ENCODE results near the gene ERICH4. TPM values are rescaled to one million over a fixed set of nuclear protein-coding genes. Genes with fewer than 3 reads are reported as not detected.

ERICH4 gene
- total and polyA plus RNA-seq, 2 of the 8 experiments (the other 6 are each of a cell fraction or from before 2014, with no cell fraction given): not detected

DNA sequence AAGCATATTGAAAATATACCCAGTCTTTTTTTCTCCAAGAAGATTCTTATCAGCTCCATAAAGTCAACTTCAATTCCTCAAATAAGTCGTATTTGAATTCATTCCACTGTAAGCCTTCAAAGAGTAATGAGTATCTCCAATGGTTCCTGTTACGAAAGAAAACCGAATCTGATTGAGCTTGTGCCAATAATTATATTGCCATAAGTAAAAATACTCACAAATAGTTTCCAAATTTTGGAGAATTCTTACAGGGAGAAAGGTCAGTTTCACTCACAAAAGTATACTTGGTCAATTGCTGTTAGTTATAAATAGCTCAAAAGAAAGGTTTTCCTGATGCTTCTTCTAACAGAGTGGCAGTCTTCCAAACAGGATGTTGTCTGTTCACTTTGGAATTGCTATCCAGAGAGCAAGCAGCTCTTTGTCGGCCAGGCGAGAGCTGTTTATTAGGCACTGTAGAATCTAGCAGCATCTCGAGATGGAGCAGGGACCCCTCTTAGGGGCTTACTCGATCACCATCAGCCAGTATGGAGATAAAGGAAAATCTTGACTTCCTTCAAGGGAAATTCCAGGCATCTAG lies 13.5 kb downstream of the ERICH4 start:
- no peak overlapping the region for H3K23ac ChIP-seq (ENCODE audit: insufficient read length)
- no peak overlapping the region for H3K4me2 ChIP-seq (ENCODE audit: insufficient read depth in 1 of 2, low read depth in 2 of 2, low read length in 2 of 2)
- CTCF ChIA-PET (ENCODE audit: partially characterized antibody): interaction anchor here (0.8 to 2.3 kb wide), 4 partner anchors 107 to 329 kb away, joined by 3 to 10 read pairs (median 6); no protein-coding TSS in a partner anchor
- H4K91ac ChIP-seq (replicated peaks; ENCODE audit: insufficient read length, low read length): no peak overlapping the region
- H2BK5ac ChIP-seq (ENCODE audit: low read depth, low read length): no peak overlapping the region
- H2BK12ac ChIP-seq (ENCODE audit: low read depth, low read length): no peak overlapping the region
- WGBS, 2 experiments (ENCODE audit: extremely low coverage in 1 of 2, insufficient coverage in 1 of 2, insufficient read length in 1 of 2, insufficient replicate concordance in 2 of 2, low coverage in 1 of 2, low lambda C conversion rate in 2 of 2, missing lambda C conversion rate in 1 of 2): 80% methylated on average over 7 of the region's 7 CpGs; no CpG with 5 or more reads in 1 of the 2 experiments
- H3K9ac ChIP-seq (replicated peaks in 1 of 4; ENCODE audit: extremely low read depth in 1 of 4, low read depth in 3 of 4, low read length in 3 of 4): no peak overlapping the region
- H3K9me3 ChIP-seq (ENCODE audit: insufficient read depth in 2 of 2, low read depth in 1 of 2, low read length in 1 of 2): peaks cover 11 to 22% of the 10 kb centered on the region in 2 experiments; a peak in 3 of 4 replicates
- H3K27ac ChIP-seq (ENCODE audit: low read depth, low read length): no peak overlapping the region
- H3K18ac ChIP-seq (ENCODE audit: extremely low read depth, low read length): no peak overlapping the region
- no peak overlapping the region for H2BK20ac ChIP-seq (ENCODE audit: low read length)
- H2BK15ac ChIP-seq (ENCODE audit: low read length): no peak overlapping the region
- no peak overlapping the region for H4K8ac ChIP-seq (ENCODE audit: extremely low read depth, insufficient read depth, low read length)
- no peak for DNase-seq (ENCODE audit: low read depth in 1 of 2, low spot score in 2 of 2)
- H3K27me3 ChIP-seq (replicated peaks in 1 of 4; ENCODE audit: control insufficient read depth in 3 of 4, extremely low read depth in 1 of 4, insufficient read depth in 3 of 4, low read length in 3 of 4): no peaks in the 10 kb centered on the region
- H3K36me3 ChIP-seq (ENCODE audit: control insufficient read depth in 2 of 4, insufficient read depth in 4 of 4, low read length in 3 of 4): no peaks in the 10 kb centered on the region
- H3K14ac ChIP-seq (ENCODE audit: insufficient read length): no peak overlapping the region
- H3K4ac ChIP-seq (replicated peaks; ENCODE audit: insufficient read length, low read depth, low read length): no peak overlapping the region
- no peaks in the 10 kb centered on the region for H3K4me1 ChIP-seq (replicated peaks in 1 of 4; ENCODE audit: control insufficient read depth in 3 of 4, insufficient read depth in 4 of 4, low read length in 3 of 4)
- no peak for FAIRE-seq
- H3K23me2 ChIP-seq (ENCODE audit: low read depth, low read length): no peaks in the 10 kb centered on the region
- no peaks in the 10 kb centered on the region for H3K79me2 ChIP-seq (ENCODE audit: control insufficient read depth in 1 of 2, insufficient read depth in 2 of 2, low read length in 2 of 2)
- H2BK120ac ChIP-seq (replicated peaks; ENCODE audit: low read depth, low read length): no peak overlapping the region
- H3K4me3 ChIP-seq (ENCODE audit: extremely low read depth in 1 of 4, insufficient read depth in 2 of 4, low read depth in 3 of 4, low read length in 4 of 4): no peak overlapping the region
- no peaks in the 10 kb centered on the region for H4K20me1 ChIP-seq (replicated peaks in 1 of 2; ENCODE audit: control insufficient read depth in 1 of 2, insufficient read depth in 2 of 2, low read length in 2 of 2)
- no peaks in the 10 kb centered on the region for H3K79me1 ChIP-seq (ENCODE audit: low read depth, low read length)
- no peak overlapping the region for H3K56ac ChIP-seq (replicated peaks; ENCODE audit: insufficient read length, low read depth, low read length)
- no peak overlapping the region for H2AFZ ChIP-seq (ENCODE audit: low read length)
- H2AK5ac ChIP-seq (ENCODE audit: low read depth, low read length): no peak overlapping the region
- no peak overlapping the region for H4K5ac ChIP-seq (ENCODE audit: insufficient read length, low read depth, low read length)
- POLR2A ChIA-PET (ENCODE audit: partially characterized antibody): no interaction called here
- TF ChIP-seq CHD2 (IDR thresholded peaks at IDR 0.05; ENCODE audit: low read length): no peak
- TF ChIP-seq BCL11A (IDR thresholded peaks at IDR 0.05; ENCODE audit: low read depth in 2 of 2, low read length in 2 of 2): no peak
- TF ChIP-seq TAF7 (optimal IDR thresholded peaks at IDR 0.05; ENCODE audit: borderline replicate concordance, low read depth, low read length): no peak
- TF ChIP-seq TCF12 (IDR thresholded peaks at IDR 0.05; ENCODE audit: low read depth, low read length): no peak
- TF ChIP-seq CREB1 (IDR thresholded peaks at IDR 0.05): no peak
- TF ChIP-seq HDAC2 (IDR thresholded peaks at IDR 0.05; ENCODE audit: borderline replicate concordance in 1 of 2, low read depth in 2 of 2, low read length in 2 of 2): no peak
- no peak for TF ChIP-seq SP4 (IDR thresholded peaks at IDR 0.05; ENCODE audit: low read length)
- no peak for TF ChIP-seq ASH2L (IDR thresholded peaks at IDR 0.05; ENCODE audit: low read length)
- TF ChIP-seq TEAD4 (IDR thresholded peaks at IDR 0.05; ENCODE audit: low read depth, low read length): no peak
- TF ChIP-seq, protein P1, sequence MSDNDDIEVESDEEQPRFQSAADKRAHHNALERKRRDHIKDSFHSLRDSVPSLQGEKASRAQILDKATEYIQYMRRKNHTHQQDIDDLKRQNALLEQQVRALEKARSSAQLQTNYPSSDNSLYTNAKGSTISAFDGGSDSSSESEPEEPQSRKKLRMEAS (IDR thresholded peaks at IDR 0.05): no peak
- TF ChIP-seq, protein P2, sequence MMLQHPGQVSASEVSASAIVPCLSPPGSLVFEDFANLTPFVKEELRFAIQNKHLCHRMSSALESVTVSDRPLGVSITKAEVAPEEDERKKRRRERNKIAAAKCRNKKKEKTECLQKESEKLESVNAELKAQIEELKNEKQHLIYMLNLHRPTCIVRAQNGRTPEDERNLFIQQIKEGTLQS (IDR thresholded peaks at IDR 0.05; ENCODE audit: insufficient read depth, low read depth, low read length): no peak
- TF ChIP-seq HDAC6 (IDR thresholded peaks at IDR 0.05; ENCODE audit: low read depth, low read length): no peak
- no peak for TF ChIP-seq EP300 (IDR thresholded peaks at IDR 0.05; ENCODE audit: borderline replicate concordance in 1 of 2, low read depth in 2 of 2, low read length in 2 of 2)
